Lung (tissue), 12 donors: ENCODE results near the gene KNDC1. TPM values are rescaled to one million over a fixed set of nuclear protein-coding genes. Genes with fewer than 3 reads are reported as not detected.

Source experiments
- ATAC-seq: fragments of 200-7000 bp; cut with Tn5 transposase; one replicate; pipeline ENCODE4 v1.9.1; 2020; ENCODE audit warnings: moderate number of reproducible peaks; ENCODE audit not compliant: insufficient read depth, low FRiP score
- DNase-seq, 3 donors: peaks; one replicate each; pipeline ENCODE4 v3.0.0-alpha.2; 2013 to 2017
- H3K27ac ChIP-seq, 2 donors: one replicate each; pipeline ENCODE4 v1.5.1; 2013; ENCODE audit warnings: mild to moderate bottlenecking in 2 of 2, moderate library complexity in 2 of 2, control low read depth in 1 of 2, inconsistent platforms in 1 of 2, low read depth in 1 of 2, low read length in 1 of 2
- H3K27me3 ChIP-seq, 3 donors: one replicate each; pipeline ENCODE4 v1.5.1; 2013; ENCODE audit warnings: low read length in 2 of 3; ENCODE audit not compliant: control insufficient read depth in 3 of 3, insufficient read depth in 3 of 3
- H3K36me3 ChIP-seq, 4 donors: one replicate each; pipeline ENCODE4 v1.5.1; 2013; ENCODE audit warnings: low read length in 4 of 4, mild to moderate bottlenecking in 1 of 4, moderate library complexity in 1 of 4; ENCODE audit not compliant: control insufficient read depth in 4 of 4, insufficient read depth in 4 of 4
- H3K4me1 ChIP-seq, 5 donors: one replicate each; pipeline ENCODE4 v1.5.1; 2013; ENCODE audit warnings: low read length in 5 of 5, mild to moderate bottlenecking in 2 of 5, moderate library complexity in 1 of 5; ENCODE audit not compliant: control insufficient read depth in 5 of 5, insufficient read depth in 5 of 5
- H3K4me3 ChIP-seq: one replicate; pipeline ENCODE4 v1.5.1; 2013; ENCODE audit warnings: mild to moderate bottlenecking, control low read depth, moderate library complexity
- H3K9ac ChIP-seq, 2 donors: one replicate each; pipeline ENCODE4 v1.5.1; 2013; ENCODE audit warnings: low read length in 2 of 2, control low read depth in 1 of 2; ENCODE audit not compliant: insufficient read depth in 1 of 2
- H3K9me3 ChIP-seq, 4 donors: one replicate each; pipeline ENCODE4 v1.5.1; 2013; ENCODE audit warnings: low read length in 3 of 4, mild to moderate bottlenecking in 1 of 4, moderate library complexity in 1 of 4; ENCODE audit not compliant: control insufficient read depth in 4 of 4, insufficient read depth in 3 of 4
- CTCF ChIP-seq: IDR thresholded peaks from 2 replicates; pipeline ENCODE4 v1.5.1; 2012; ENCODE audit warnings: mild to moderate bottlenecking; ENCODE audit errors: control extremely low read depth, extremely low read depth
- WGBS, 2 donors: extraction: QIAGEN DNeasy Blood & Tissue Kit; methylation state at CpG; one replicate each; pipeline ENCODE4 v1.1.7; 2013; 5-methylcytosine and 5-hydroxymethylcytosine counted together
- polyA plus RNA-seq, 2 donors: library from polyadenylated mRNA; stranded (reverse); fragments of 200-250 nt; gene quantifications; one replicate each; pipeline ENCODE4 v1.2.1, GENCODE V29; 2013
- total RNA-seq, 2 donors: library from RNA; depleted of rRNA in 1 of 2; stranded (reverse); fragments of >200 nt in 1 of 2; gene quantifications; one replicate each; pipeline ENCODE4 v1.2.1, GENCODE V29; 2014 to 2021
- donor health status: control.
- donor health status: control.
- donor health status: Bipolar disorder and iron deficiency.
- donor health status: healthy.
- donor health status: DM: yes; HTN: yes; CAD: no.

The KNDC1 gene
- total and polyA plus RNA-seq, 4 donors: 3.2 to 21.0 (median 6.7) TPM

- no peak for TF ChIP-seq CTCF
- Histone ChIP-seq H3K4me3 (no peak overlapping the region), H3K36me3 (no peaks in the 10 kb centered on the region), H3K4me1 (no peaks in the 10 kb centered on the region), H3K9me3 (peaks cover 0 to 9% (median 0%) of the 10 kb centered on the region in 4 donors), H3K27me3 (peaks cover 0 to 3% (median 0%) of the 10 kb centered on the region in 3 donors), H3K27ac (no peak overlapping the region), H3K9ac (no peak overlapping the region)
- 69 to 78% methylated on average over 14 of the region's 14 CpGs for WGBS, 2 donors
- DNase-seq (no peak), ATAC-seq (no peak)
Observed at GRCh38 chr10:133116455-133116854, 43.6 kb upstream of the KNDC1 start.

GRCh38 chr10:133117036-133117687, 42.9 kb upstream of the KNDC1 start:
- DNase-seq: no peak

GRCh38 chr10:133117688-133118071, 42.3 kb upstream of the KNDC1 start:
- WGBS, 2 donors: 68 to 83% methylated on average over 8 of the region's 8 CpGs
- Histone ChIP-seq H3K4me1 (no peaks in the 10 kb centered on the region), H3K27me3 (peaks cover 0 to 9% (median 0%) of the 10 kb centered on the region in 3 donors)

More at GRCh38 chr10:133117036-133117687, 42.9 kb upstream of the KNDC1 start:
- H3K27me3 ChIP-seq: peaks cover 0 to 9% (median 0%) of the 10 kb centered on the region in 3 donors
- no peak for ATAC-seq
- H3K4me1 ChIP-seq: no peaks in the 10 kb centered on the region
- H3K9me3 ChIP-seq: peaks cover 0 to 9% (median 0%) of the 10 kb centered on the region in 4 donors
- no peaks in the 10 kb centered on the region for H3K36me3 ChIP-seq
- H3K9ac ChIP-seq: no peak overlapping the region
- no peak for TF ChIP-seq CTCF
- no peak overlapping the region for H3K4me3 ChIP-seq
- H3K27ac ChIP-seq: no peak overlapping the region
- WGBS, 2 donors: 89 to 95% methylated on average over 21 of the region's 21 CpGs

More at GRCh38 chr10:133117688-133118071, 42.3 kb upstream of the KNDC1 start:
- DNase-seq (no peak), ATAC-seq (no peak)
- no peak for TF ChIP-seq CTCF
- Histone ChIP-seq H3K36me3 (no peaks in the 10 kb centered on the region), H3K4me3 (no peak overlapping the region), H3K27ac (no peak overlapping the region), H3K9me3 (peaks cover 0 to 9% (median 0%) of the 10 kb centered on the region in 4 donors), H3K9ac (no peak overlapping the region)
